Osteoblast (primary cell): ENCODE data around the gene WDFY4. TPM values are rescaled to one million over a fixed set of nuclear protein-coding genes. Genes with fewer than 3 reads are reported as not detected.

ENCODE experiments used
- DNase-seq: peaks from one replicate; pipeline ENCODE4 v3.0.0; 2011; ENCODE audit warnings: low spot score, mixed read lengths; ENCODE audit not compliant: insufficient read length; ENCODE audit errors: missing footprints
- H2AFZ ChIP-seq: 2 replicates; pipeline ENCODE4 v1.6.0; 2011; ENCODE audit warnings: mild to moderate bottlenecking, low read length
- H3K27ac ChIP-seq: 2 replicates; pipeline ENCODE4 v1.5.1; 2011; ENCODE audit warnings: mild to moderate bottlenecking, low read depth, low read length, moderate library complexity
- H3K27me3 ChIP-seq: 2 replicates; pipeline ENCODE4 v1.6.0; 2012; ENCODE audit warnings: mild to moderate bottlenecking, control low read depth, inconsistent platforms, low read length, moderate library complexity; ENCODE audit not compliant: insufficient read depth
- H3K36me3 ChIP-seq: 2 replicates; pipeline ENCODE4 v1.5.1; 2011; ENCODE audit warnings: mild to moderate bottlenecking, low read length, control low read depth, moderate library complexity; ENCODE audit not compliant: insufficient read depth
- H3K4me1 ChIP-seq: 2 replicates; pipeline ENCODE4 v1.5.1; 2011; ENCODE audit warnings: mild to moderate bottlenecking, low read length, control low read depth, moderate library complexity; ENCODE audit not compliant: insufficient read depth
- H3K4me2 ChIP-seq: 2 replicates; pipeline ENCODE4 v1.6.0; 2011; ENCODE audit warnings: mild to moderate bottlenecking, low read length; ENCODE audit not compliant: insufficient read depth
- H3K4me3 ChIP-seq: fragments of 200-600 bp; sonication (generic); 3 replicates; pipeline ENCODE4 v1.5.1; 2012; ENCODE audit warnings: mild to moderate bottlenecking, low read length, inconsistent platforms; ENCODE audit not compliant: insufficient read depth
- H3K79me2 ChIP-seq: 2 replicates; pipeline ENCODE4 v1.6.0; 2012; ENCODE audit warnings: mild to moderate bottlenecking, low read length, control low read depth, inconsistent platforms; ENCODE audit not compliant: insufficient read depth
- H3K9me3 ChIP-seq: 2 replicates; pipeline ENCODE4 v1.5.1; 2011; ENCODE audit warnings: low read depth, low read length, control low read depth
- H4K20me1 ChIP-seq: 2 replicates; pipeline ENCODE4 v1.6.0; 2012; ENCODE audit warnings: mild to moderate bottlenecking, low read length, control low read depth; ENCODE audit not compliant: insufficient read depth
- total RNA-seq: library from RNA; depleted of rRNA; stranded (reverse); fragments of >200 nt; gene quantifications from 2 replicates; pipeline ENCODE4 v1.2.3, GENCODE V29; 2012
- TF ChIP-seq, protein P1 (sequence below): IDR thresholded peaks from 2 replicates; pipeline ENCODE4 v1.5.1; 2011; ENCODE audit warnings: mild to moderate bottlenecking, low read depth, low read length, moderate library complexity; ENCODE audit errors: extremely low read depth

The WDFY4 gene
- total RNA-seq, 1 donor: 0.36 TPM

DNA sequence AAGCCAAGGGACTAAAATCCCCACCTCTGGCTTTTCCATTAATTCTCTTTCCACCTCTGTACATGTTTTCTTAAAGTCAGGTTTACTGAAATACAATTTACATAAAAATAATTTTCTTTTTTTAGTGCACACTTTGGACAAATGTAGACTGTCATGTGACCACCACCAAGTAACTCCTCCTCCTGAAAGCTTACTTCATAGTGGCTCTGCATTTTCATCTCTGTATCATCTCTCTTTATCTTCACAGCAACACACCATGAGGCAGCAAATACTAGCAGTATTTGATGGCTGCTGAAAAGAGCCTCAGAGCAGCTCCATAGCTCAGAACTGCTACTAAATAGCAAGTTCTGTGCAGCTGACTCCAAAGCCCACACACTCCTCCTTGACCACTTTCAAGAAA, 17.3 kb downstream of the WDFY4 start:
- H3K4me2 ChIP-seq: no peak overlapping the region
- H3K9me3 ChIP-seq: no peaks in the 10 kb centered on the region
- no peaks in the 10 kb centered on the region for H3K4me1 ChIP-seq
- no peak for DNase-seq
- no peak overlapping the region for H3K4me3 ChIP-seq
- H3K27me3 ChIP-seq: peaks cover 41% of the 10 kb centered on the region
- no peak overlapping the region for H3K27ac ChIP-seq
- H3K79me2 ChIP-seq: no peaks in the 10 kb centered on the region
- no peaks in the 10 kb centered on the region for H4K20me1 ChIP-seq
- no peaks in the 10 kb centered on the region for H3K36me3 ChIP-seq
- H2AFZ ChIP-seq: no peak overlapping the region
- TF ChIP-seq, protein P1, sequence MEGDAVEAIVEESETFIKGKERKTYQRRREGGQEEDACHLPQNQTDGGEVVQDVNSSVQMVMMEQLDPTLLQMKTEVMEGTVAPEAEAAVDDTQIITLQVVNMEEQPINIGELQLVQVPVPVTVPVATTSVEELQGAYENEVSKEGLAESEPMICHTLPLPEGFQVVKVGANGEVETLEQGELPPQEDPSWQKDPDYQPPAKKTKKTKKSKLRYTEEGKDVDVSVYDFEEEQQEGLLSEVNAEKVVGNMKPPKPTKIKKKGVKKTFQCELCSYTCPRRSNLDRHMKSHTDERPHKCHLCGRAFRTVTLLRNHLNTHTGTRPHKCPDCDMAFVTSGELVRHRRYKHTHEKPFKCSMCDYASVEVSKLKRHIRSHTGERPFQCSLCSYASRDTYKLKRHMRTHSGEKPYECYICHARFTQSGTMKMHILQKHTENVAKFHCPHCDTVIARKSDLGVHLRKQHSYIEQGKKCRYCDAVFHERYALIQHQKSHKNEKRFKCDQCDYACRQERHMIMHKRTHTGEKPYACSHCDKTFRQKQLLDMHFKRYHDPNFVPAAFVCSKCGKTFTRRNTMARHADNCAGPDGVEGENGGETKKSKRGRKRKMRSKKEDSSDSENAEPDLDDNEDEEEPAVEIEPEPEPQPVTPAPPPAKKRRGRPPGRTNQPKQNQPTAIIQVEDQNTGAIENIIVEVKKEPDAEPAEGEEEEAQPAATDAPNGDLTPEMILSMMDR: no peak

DNA sequence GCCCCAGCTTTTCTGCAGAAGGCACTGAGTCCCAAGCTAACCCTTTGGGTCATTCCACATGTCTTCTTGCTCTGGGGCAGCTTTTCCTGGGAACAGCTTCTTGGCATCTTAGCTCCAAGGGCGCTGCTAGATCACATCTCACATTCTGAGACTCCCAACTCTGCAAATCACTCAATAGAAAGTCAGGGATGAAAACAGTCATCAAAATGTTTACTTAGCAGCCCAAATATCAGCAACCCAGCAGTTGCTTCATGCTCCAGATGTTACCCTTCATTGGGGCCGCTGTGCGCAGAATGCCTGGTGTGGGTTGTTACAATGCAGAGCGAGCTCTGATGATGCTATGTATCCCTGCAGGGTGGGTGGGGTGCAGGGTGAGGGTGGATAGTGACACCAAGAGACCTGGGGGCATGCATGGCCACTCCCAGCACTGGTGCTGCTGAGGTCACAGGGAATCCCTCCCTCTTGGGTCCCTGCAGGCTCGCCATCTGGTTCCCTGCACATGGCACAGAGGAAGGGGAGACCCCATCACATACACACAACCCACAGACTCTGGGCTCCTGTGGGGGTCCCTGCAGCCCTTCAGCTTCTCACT, 19.0 kb downstream of the WDFY4 start:
- no peak overlapping the region for H3K27ac ChIP-seq
- H2AFZ ChIP-seq: no peak overlapping the region
- H4K20me1 ChIP-seq: no peaks in the 10 kb centered on the region
- TF ChIP-seq, protein P1: no peak
- no peaks in the 10 kb centered on the region for H3K79me2 ChIP-seq
- no peaks in the 10 kb centered on the region for H3K36me3 ChIP-seq
- H3K4me1 ChIP-seq: no peaks in the 10 kb centered on the region
- no peak for DNase-seq
- peaks cover 54% of the 10 kb centered on the region for H3K27me3 ChIP-seq
- no peaks in the 10 kb centered on the region for H3K9me3 ChIP-seq
- H3K4me3 ChIP-seq: no peak overlapping the region
- H3K4me2 ChIP-seq: no peak overlapping the region

DNA sequence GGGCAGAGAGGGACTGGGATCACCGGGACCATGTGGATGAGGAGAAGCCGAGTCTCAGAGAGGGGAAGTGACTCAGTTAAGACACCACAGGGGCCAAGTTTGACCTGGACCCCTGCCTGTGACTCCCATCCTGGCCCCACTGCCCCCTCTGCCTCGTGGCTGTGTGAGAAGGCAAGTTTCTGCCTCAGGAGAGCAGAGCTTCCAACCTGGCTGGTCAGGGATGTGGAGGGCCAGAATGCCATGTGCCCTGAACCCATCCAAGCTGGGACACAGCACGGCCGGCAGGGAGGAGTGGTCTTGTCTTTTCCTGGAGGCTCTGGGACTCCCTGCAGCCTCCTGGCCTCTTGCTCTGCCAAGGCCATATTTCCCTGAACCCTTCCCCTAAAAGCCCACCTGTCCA, 19.5 kb downstream of the WDFY4 start:
- H3K27ac ChIP-seq: no peak overlapping the region
- no peak overlapping the region for H3K4me3 ChIP-seq
- no peak for DNase-seq

DNA sequence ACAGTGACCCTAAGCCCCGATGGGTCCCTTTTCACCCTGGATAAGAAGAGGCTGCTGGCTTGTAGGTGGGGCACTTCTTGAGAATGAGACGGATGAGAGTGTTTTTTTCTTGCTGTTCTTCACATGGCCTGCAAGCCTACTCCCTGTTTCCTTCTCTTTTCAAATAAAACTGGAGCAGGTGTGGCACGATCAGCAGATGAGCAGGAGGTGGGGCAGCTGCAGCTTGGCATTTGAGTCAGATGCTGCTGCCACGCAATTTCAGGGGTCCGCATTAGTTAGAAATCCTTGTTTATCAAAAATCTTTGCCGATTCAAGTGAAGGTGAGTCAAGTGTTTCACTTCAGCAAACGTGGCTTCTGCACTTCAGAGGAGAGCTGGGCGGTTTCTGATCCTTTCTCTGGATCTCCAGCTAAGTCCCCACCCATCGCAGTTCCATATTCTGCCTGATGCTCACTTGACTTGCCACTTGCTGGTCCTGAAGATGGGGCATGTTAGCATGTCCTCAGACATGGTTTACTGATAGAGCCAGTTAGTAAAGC, 20.8 kb downstream of the WDFY4 start:
- Histone ChIP-seq H2AFZ (no peak overlapping the region), H3K36me3 (no peaks in the 10 kb centered on the region), H3K4me1 (no peaks in the 10 kb centered on the region), H3K79me2 (no peaks in the 10 kb centered on the region), H4K20me1 (no peaks in the 10 kb centered on the region), H3K4me2 (no peak overlapping the region), H3K4me3 (no peak overlapping the region), H3K27ac (no peak overlapping the region), H3K9me3 (no peaks in the 10 kb centered on the region), H3K27me3 (peaks cover 55% of the 10 kb centered on the region)
- TF ChIP-seq, protein P1: no peak
- DNase-seq: no peak

More for the DNA sequence above, 19.5 kb downstream of the WDFY4 start:
- no peak overlapping the region for H3K4me2 ChIP-seq
- TF ChIP-seq, protein P1: no peak
- no peaks in the 10 kb centered on the region for H4K20me1 ChIP-seq
- no peaks in the 10 kb centered on the region for H3K79me2 ChIP-seq
- H3K4me1 ChIP-seq: no peaks in the 10 kb centered on the region
- H3K9me3 ChIP-seq: no peaks in the 10 kb centered on the region
- no peak overlapping the region for H2AFZ ChIP-seq
- peaks cover 54% of the 10 kb centered on the region for H3K27me3 ChIP-seq
- no peaks in the 10 kb centered on the region for H3K36me3 ChIP-seq
